GM18873 (cell line): ENCODE measurements around the gene ZNRF3.
"Not testable (repeated sequence)": the region's sequence is repeated elsewhere in the genome, so short reads cannot be mapped to it uniquely, and the experiment has no call there.

Experiments used
- ATAC-seq: cut with Tn5 transposase; IDR thresholded peaks from one replicate; pipeline ENCODE4 v1.9.1; 2021; ENCODE audit warnings: mild to moderate bottlenecking, moderate library complexity, moderate number of reproducible peaks; ENCODE audit not compliant: unreplicated experiment, low FRiP score

The ZNRF3 gene

GRCh38 chr22:29028468-29028867 lies 145.1 kb downstream of the ZNRF3 start:
- no peak for ATAC-seq

GRCh38 chr22:29029202-29030000 lies 146.0 kb downstream of the ZNRF3 start:
- no peak for ATAC-seq

- ATAC-seq: no peak
Observed at GRCh38 chr22:29030016-29030617, 146.7 kb downstream of the ZNRF3 start.

GRCh38 chr22:29030618-29031226 lies 147.3 kb downstream of the ZNRF3 start:
- no peak for ATAC-seq

- ATAC-seq: no peak
Observed at GRCh38 chr22:29031227-29032011, 148.0 kb downstream of the ZNRF3 start.

- no peak for ATAC-seq
Observed at GRCh38 chr22:29032014-29032475, 148.7 kb downstream of the ZNRF3 start.

GRCh38 chr22:29032584-29032983 lies 149.2 kb downstream of the ZNRF3 start:
- no peak for ATAC-seq

- ATAC-seq: no peak
Observed at GRCh38 chr22:29037340-29037932, 154.1 kb downstream of the ZNRF3 start.

- ATAC-seq: no peak
Observed at GRCh38 chr22:29039148-29039547, 155.8 kb downstream of the ZNRF3 start.

- not testable (repeated sequence) for ATAC-seq
Observed at GRCh38 chr22:29039684-29040083, 156.3 kb downstream of the ZNRF3 start.

- no peak for ATAC-seq
Observed at GRCh38 chr22:29040385-29041275, 157.3 kb downstream of the ZNRF3 start.

GRCh38 chr22:29041408-29041807 lies 158.0 kb downstream of the ZNRF3 start:
- no peak for ATAC-seq

- ATAC-seq: no peak
Observed at GRCh38 chr22:29043906-29044575, 160.7 kb downstream of the ZNRF3 start.

GRCh38 chr22:29044657-29045176 lies 161.3 kb downstream of the ZNRF3 start:
- no peak for ATAC-seq

- no peak for ATAC-seq
Observed at GRCh38 chr22:29048822-29049654, 165.7 kb downstream of the ZNRF3 start.

- no peak for ATAC-seq
Observed at GRCh38 chr22:29049655-29050263, 166.4 kb downstream of the ZNRF3 start.

- no peak for ATAC-seq
Observed at GRCh38 chr22:29050457-29050856, 167.1 kb downstream of the ZNRF3 start.
